GM10266 (cell line): ENCODE measurements around the gene PBXIP1.
"Not testable (repeated sequence)": the region's sequence is repeated elsewhere in the genome, so short reads cannot be mapped to it uniquely, and the experiment has no call there.

ENCODE experiments used
- DNase-seq: peaks from one replicate; pipeline ENCODE4 v3.0.0; 2012; ENCODE audit errors: extremely low spot score
- TF ChIP-seq, protein P1 (sequence below): IDR thresholded peaks from 2 replicates; pipeline ENCODE4 v1.5.1; 2012; ENCODE audit warnings: mild to moderate bottlenecking, low read depth; ENCODE audit not compliant: control insufficient read depth, insufficient read depth; ENCODE audit errors: missing control alignments

Gene PBXIP1

DNA sequence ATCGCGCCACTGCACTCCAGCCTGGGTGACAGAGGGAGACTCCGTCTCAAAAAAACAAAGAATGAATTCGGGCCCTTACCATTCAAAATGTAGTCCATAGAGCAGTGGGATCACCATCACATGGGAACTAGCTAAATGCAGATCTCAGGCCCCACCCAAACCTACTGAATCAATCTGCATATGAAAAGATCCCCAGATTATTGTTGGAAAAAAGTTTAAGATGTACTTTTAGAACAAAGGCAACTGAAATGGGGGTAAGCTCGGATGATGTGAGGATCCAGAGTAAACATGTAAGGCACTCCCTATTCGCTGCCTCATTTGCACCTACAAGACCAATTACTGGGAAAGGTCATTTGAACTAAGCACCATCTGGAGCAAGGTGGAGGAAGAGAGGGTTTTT is 26.4 kb upstream of the PBXIP1 start:
- TF ChIP-seq, protein P1, sequence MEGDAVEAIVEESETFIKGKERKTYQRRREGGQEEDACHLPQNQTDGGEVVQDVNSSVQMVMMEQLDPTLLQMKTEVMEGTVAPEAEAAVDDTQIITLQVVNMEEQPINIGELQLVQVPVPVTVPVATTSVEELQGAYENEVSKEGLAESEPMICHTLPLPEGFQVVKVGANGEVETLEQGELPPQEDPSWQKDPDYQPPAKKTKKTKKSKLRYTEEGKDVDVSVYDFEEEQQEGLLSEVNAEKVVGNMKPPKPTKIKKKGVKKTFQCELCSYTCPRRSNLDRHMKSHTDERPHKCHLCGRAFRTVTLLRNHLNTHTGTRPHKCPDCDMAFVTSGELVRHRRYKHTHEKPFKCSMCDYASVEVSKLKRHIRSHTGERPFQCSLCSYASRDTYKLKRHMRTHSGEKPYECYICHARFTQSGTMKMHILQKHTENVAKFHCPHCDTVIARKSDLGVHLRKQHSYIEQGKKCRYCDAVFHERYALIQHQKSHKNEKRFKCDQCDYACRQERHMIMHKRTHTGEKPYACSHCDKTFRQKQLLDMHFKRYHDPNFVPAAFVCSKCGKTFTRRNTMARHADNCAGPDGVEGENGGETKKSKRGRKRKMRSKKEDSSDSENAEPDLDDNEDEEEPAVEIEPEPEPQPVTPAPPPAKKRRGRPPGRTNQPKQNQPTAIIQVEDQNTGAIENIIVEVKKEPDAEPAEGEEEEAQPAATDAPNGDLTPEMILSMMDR: no peak

DNA sequence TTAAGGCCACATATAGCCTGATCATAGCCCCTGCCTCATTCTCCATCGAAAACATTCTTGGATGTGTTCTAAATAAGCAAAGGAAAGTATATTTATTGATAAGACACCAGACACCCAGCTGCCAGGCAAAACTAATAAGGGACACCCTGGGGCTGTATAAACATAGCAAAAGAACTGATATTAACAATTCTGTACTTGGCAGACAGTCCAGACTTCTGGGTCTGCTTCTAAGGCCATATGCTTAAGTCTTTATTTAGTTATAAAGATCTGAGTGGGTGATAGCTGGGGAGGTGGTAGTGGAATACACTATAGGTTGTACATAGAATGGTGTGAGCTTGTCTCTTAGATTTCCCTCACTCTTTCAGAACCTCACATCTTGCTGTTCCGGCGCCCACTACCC is 22.5 kb upstream of the PBXIP1 start:
- TF ChIP-seq, protein P1: no peak
- DNase-seq: no peak

More for the DNA sequence above, 26.4 kb upstream of the PBXIP1 start:
- DNase-seq: no peak

DNA sequence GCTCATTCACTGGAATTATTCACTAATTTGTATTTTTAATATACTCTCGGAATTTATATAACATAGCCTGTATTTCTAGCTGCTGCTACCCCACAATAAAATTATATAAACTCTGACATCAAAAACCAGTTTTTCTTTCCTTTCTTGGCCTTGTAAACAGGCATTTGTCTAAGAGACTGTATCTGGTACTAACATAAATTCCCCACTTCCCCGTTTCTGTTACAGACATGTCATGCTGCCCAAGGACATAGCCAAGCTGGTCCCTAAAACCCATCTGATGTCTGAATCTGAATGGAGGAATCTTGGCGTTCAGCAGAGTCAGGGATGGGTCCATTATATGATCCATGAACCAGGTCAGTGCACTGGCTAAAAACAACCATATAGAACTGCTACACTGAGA is 21.9 kb upstream of the PBXIP1 start:
- DNase-seq: not testable (repeated sequence)

DNA sequence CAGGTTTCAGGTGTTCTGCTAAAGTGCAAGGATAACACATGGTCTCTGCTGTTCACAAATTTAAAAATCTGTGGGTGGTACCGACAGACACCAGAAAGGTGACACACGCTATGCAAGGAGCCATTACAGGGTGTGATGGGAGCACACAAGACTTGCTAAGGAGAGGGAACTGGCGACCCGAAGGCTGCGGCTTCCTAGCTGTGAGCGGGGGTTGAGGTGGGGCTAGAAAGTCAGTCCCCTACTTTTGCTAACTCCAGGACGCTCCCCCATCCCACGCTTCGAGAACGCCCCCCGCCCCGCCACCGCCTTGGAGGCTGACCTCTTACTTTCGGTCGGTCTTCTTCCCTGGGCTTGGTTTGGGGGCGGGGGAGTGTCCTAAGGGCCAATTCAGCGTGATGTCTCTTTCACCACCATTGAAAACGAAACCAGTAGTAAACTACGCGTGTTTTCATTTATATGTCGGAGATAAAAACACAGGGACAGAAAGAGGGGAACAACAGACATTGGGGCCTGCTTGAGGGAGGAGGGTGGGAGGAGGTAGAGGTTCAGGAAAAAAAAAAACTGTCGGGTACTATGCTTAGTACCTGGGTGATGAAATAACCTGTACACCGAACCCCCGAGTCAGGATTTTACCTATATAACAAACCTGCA is 19.6 kb upstream of the PBXIP1 start:
- TF ChIP-seq, protein P1: no peak
- peak; percentile 39 for DNase-seq

DNA sequence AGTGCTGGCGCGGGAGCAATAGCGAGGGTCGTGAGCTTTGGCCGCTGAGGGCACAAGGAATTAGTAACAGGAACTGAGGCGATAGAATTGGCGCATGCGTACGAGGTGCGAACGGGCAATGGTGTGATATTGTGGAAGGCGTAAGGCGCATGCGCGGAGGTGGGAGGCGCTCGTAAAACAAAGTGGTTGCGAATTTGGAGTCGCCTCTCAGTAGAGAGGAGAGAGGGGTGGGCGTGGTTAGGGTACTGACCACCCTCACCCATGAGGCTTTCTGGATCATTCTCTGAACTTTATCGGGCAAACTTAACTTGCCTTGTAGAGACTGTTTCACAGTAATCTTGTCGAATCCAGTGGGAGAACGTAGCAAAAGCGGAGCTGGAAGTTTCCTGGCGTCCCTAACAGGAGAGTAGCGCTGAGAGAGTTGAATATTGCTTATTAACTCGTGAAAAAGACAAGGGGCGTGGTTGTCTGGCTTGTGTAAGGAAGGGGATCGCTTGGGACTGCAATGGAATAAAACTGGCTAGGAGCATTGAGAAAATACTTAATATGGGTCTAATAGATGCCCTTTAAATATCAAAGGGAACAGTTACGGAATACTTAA is 19.0 kb upstream of the PBXIP1 start:
- TF ChIP-seq, protein P1: no peak
- peak; percentile 87 for DNase-seq

DNA sequence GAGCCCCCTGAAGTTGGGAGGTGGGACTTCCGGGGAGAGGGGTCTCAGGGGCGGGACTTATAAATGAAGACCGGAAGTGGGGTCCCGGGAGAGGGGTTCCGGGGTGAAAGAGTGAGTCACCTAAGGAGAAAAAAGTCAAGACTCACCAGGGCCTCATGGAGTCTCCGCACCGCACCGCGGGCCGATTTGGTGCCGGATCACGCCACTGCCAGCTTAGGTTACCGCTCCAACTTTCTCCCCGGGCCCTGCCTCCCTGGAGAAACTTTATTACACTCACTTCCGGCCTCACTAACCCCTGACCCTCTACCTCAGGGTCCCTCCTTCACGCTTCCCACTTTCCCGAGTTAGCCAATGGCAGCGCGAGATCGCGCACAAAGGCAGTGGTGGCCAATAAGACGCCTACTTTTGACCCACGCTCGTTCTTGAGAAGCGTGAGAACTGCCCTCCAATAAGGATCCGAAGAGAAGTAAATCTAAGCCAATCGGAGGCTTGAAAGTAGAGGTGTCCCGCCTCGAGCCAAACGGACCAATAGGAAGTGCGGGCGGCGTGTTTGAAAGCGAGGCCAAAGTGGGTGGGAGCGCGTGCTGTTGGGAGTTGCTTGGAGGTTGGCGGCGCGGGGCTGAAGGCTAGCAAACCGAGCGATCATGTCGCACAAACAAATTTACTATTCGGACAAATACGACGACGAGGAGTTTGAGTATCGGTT is 18.4 kb upstream of the PBXIP1 start, which contains the start of gene CKS1B:
Gene CKS1B, plus strand, starts transcription at position 580 of the 706 bp plus-strand sequence. Its CDS starts 65 bp downstream, at position 645.
- DNase-seq: peak; percentile 93
- TF ChIP-seq, protein P1: no peak

DNA sequence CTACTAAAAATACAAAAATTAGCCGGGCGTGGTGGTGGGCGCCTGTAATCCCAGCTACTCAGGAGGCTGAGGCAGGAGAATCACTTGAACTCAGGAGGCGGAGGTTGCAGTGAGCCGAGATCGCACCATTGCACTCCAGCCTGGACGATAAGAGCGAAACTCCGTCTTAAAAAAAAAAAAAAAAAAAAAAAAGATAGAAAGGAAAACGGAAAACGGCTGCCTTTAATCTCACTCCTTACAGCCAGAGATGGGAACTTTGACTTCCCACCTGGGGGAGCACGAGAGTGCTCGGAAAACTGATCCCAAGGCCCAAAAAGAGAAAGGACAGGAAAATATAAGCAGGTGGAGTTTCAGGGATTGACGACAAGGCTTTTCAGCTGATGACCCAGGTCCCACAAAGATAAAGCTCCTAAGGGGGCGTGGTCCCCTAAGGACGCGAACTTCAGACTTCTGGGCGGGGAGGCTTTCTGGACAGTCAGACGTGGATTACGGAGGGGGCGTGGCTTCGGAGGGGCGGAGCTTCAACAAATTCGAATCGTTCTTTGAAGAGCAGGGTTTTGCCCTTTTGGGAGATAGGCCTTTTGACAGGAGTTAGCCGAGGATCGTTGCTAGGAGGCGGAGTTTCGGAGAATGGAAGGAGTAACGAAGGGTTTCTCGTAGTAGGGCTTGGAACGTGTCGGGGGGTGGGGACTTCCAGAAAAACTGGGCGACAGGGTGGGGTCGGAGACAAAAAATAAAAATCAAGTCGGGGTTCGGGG is 17.6 kb upstream of the PBXIP1 start:
- TF ChIP-seq, protein P1: no peak
- DNase-seq: peak; percentile 88
